ENCODE results near the gene PPP2R5C.
"Not testable (repeated sequence)": the region's sequence is repeated elsewhere in the genome, so short reads cannot be mapped to it uniquely, and the experiment has no call there.

Gene PPP2R5C

GRCh38 chr14:101966742-101967141, 205.2 kb downstream of the PPP2R5C start:
- DNase-seq (ENCODE audit: low spot score), result peak; percentile 31

GRCh38 chr14:101968186-101968585, 206.7 kb downstream of the PPP2R5C start:
- no peak for DNase-seq (ENCODE audit: low spot score)

GRCh38 chr14:101969481-101969880, 208.0 kb downstream of the PPP2R5C start:
- DNase-seq (ENCODE audit: low spot score), result no peak

GRCh38 chr14:101970830-101971400, 209.4 kb downstream of the PPP2R5C start:
- DNase-seq (ENCODE audit: low spot score), result no peak

GRCh38 chr14:101971458-101971857, 209.9 kb downstream of the PPP2R5C start:
- DNase-seq (ENCODE audit: low spot score), result not testable (repeated sequence)

- DNase-seq (ENCODE audit: low spot score), result no peak
Measured at GRCh38 chr14:101972126-101972866, 210.8 kb downstream of the PPP2R5C start.

- DNase-seq (ENCODE audit: low spot score), result no peak
Measured at GRCh38 chr14:101973356-101973755, 211.8 kb downstream of the PPP2R5C start.

GRCh38 chr14:101975231-101975630, 213.7 kb downstream of the PPP2R5C start:
- no peak for DNase-seq (ENCODE audit: low spot score)

All from hematopoietic multipotent progenitor cell treated with erythropoietin and hydrocortisone succinate and interleukin-3 and kit ligand, for 17 days (in vitro differentiated cells).